ENCODE results near the gene MAPRE2. TPM values are rescaled to one million over a fixed set of nuclear protein-coding genes. Genes with fewer than 3 reads are reported as not detected.

MAPRE2 gene
- polyA plus RNA-seq, 1 donor from 2014 or later: 58.9 TPM

GRCh38 chr18:35139517-35139916 lies 98.3 kb downstream of the MAPRE2 start:
- Histone ChIP-seq H3F3A (ENCODE audit: insufficient read depth, low read length, poor library complexity, severe bottlenecking) (no peaks in the 10 kb centered on the region), H3K4me2 (ENCODE audit: low read length) (no peak overlapping the region), H3K36me3 (ENCODE audit: insufficient read depth, low read length) (peaks cover 7% of the 10 kb centered on the region), H3K9me3 (ENCODE audit: low read length) (no peaks in the 10 kb centered on the region), H3K79me2 (replicated peaks; ENCODE audit: insufficient read depth, low read length) (no peaks in the 10 kb centered on the region), H4K20me1 (ENCODE audit: insufficient read depth) (no peaks in the 10 kb centered on the region), H3K4me3 (ENCODE audit: low read length) (no peak overlapping the region), H2AFZ (ENCODE audit: low read depth, low read length) (no peak overlapping the region), H3K27me3 (ENCODE audit: insufficient read depth, low read depth, low read length) (no peaks in the 10 kb centered on the region), H3K27ac (ENCODE audit: low read length) (no peak overlapping the region), H3K9ac (ENCODE audit: low read length) (no peak overlapping the region), H3K9me2 (ENCODE audit: insufficient read depth, low read length) (no peaks in the 10 kb centered on the region)
- TF ChIP-seq EZH2 (IDR thresholded peaks at IDR 0.05; ENCODE audit: borderline replicate concordance, insufficient read depth, low read length, poor library complexity, severe bottlenecking): no peak
- TF ChIP-seq CTCF (IDR thresholded peaks at IDR 0.05; ENCODE audit: poor library complexity, severe bottlenecking): no peak
- no peak for TF ChIP-seq EP300 (conservative IDR thresholded peaks at IDR 0.05; ENCODE audit: poor library complexity, severe bottlenecking)
- TF ChIP-seq RAD21 (conservative IDR thresholded peaks at IDR 0.05): no peak
- TF ChIP-seq TAF1 (IDR thresholded peaks at IDR 0.05; ENCODE audit: low read depth): no peak
- TF ChIP-seq REST (IDR thresholded peaks at IDR 0.05; ENCODE audit: borderline replicate concordance): no peak
- no peak for TF ChIP-seq SMC3 (conservative IDR thresholded peaks at IDR 0.05; ENCODE audit: poor library complexity)
- TF ChIP-seq MXI1 (conservative IDR thresholded peaks at IDR 0.05; ENCODE audit: poor library complexity, severe bottlenecking): no peak
- no peak for TF ChIP-seq POLR2AphosphoS5 (IDR thresholded peaks at IDR 0.05)

DNA sequence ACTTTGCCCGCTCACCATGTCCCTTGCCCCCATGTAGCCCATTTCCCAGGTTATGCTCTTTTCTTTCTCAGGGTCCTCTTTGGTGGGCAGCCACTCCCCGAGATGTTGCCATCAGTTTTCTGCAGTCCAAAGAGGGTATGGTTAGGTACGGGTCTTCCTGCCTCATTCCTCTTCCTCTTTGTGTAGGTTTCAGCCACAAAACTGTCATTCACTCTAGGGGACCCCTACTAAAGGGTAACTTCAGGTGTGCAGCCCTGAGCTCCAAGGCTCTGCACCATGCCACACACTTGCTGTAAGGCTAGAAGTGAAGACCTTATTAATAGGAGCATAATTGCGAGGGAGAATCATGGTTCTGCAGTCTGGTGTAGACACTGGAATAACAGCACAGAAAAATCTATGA lies 99.9 kb downstream of the MAPRE2 start:
- H3K4me2 ChIP-seq (ENCODE audit: low read length): no peak overlapping the region
- H3K79me2 ChIP-seq (replicated peaks; ENCODE audit: insufficient read depth, low read length): no peaks in the 10 kb centered on the region
- H3K36me3 ChIP-seq (ENCODE audit: insufficient read depth, low read length): peaks cover 7% of the 10 kb centered on the region
- no peaks in the 10 kb centered on the region for H3F3A ChIP-seq (ENCODE audit: insufficient read depth, low read length, poor library complexity, severe bottlenecking)
- H3K27me3 ChIP-seq (ENCODE audit: insufficient read depth, low read depth, low read length): no peaks in the 10 kb centered on the region
- H2AFZ ChIP-seq (ENCODE audit: low read depth, low read length): no peak overlapping the region
- no peak overlapping the region for H3K9ac ChIP-seq (ENCODE audit: low read length)
- no peak for TF ChIP-seq EZH2 (IDR thresholded peaks at IDR 0.05; ENCODE audit: borderline replicate concordance, insufficient read depth, low read length, poor library complexity, severe bottlenecking)
- no peak for TF ChIP-seq TAF1 (IDR thresholded peaks at IDR 0.05; ENCODE audit: low read depth)
- TF ChIP-seq EP300 (conservative IDR thresholded peaks at IDR 0.05; ENCODE audit: poor library complexity, severe bottlenecking): no peak
- TF ChIP-seq SMC3 (conservative IDR thresholded peaks at IDR 0.05; ENCODE audit: poor library complexity): no peak
- no peak for TF ChIP-seq POLR2AphosphoS5 (IDR thresholded peaks at IDR 0.05)
- TF ChIP-seq CTCF (IDR thresholded peaks at IDR 0.05; ENCODE audit: poor library complexity, severe bottlenecking): no peak
- TF ChIP-seq MXI1 (conservative IDR thresholded peaks at IDR 0.05; ENCODE audit: poor library complexity, severe bottlenecking): no peak
- no peak for TF ChIP-seq REST (IDR thresholded peaks at IDR 0.05; ENCODE audit: borderline replicate concordance)
- TF ChIP-seq RAD21 (conservative IDR thresholded peaks at IDR 0.05): no peak
- H3K9me2 ChIP-seq (ENCODE audit: insufficient read depth, low read length): no peaks in the 10 kb centered on the region
- H3K27ac ChIP-seq (ENCODE audit: low read length): no peak overlapping the region
- no peaks in the 10 kb centered on the region for H3K9me3 ChIP-seq (ENCODE audit: low read length)
- no peaks in the 10 kb centered on the region for H4K20me1 ChIP-seq (ENCODE audit: insufficient read depth)
- no peak overlapping the region for H3K4me3 ChIP-seq (ENCODE audit: low read length)
